Osteoblast (primary cell): ENCODE data around the gene SPATS2L. TPM values are rescaled to one million over a fixed set of nuclear protein-coding genes. Genes with fewer than 3 reads are reported as not detected.

Source experiments
- DNase-seq: peaks from one replicate; pipeline ENCODE4 v3.0.0; 2011; ENCODE audit warnings: low spot score, mixed read lengths; ENCODE audit not compliant: insufficient read length; ENCODE audit errors: missing footprints
- H2AFZ ChIP-seq: 2 replicates; pipeline ENCODE4 v1.6.0; 2011; ENCODE audit warnings: mild to moderate bottlenecking, low read length
- H3K27ac ChIP-seq: 2 replicates; pipeline ENCODE4 v1.5.1; 2011; ENCODE audit warnings: mild to moderate bottlenecking, low read depth, low read length, moderate library complexity
- H3K27me3 ChIP-seq: 2 replicates; pipeline ENCODE4 v1.6.0; 2012; ENCODE audit warnings: mild to moderate bottlenecking, control low read depth, inconsistent platforms, low read length, moderate library complexity; ENCODE audit not compliant: insufficient read depth
- H3K36me3 ChIP-seq: 2 replicates; pipeline ENCODE4 v1.5.1; 2011; ENCODE audit warnings: mild to moderate bottlenecking, low read length, control low read depth, moderate library complexity; ENCODE audit not compliant: insufficient read depth
- H3K4me1 ChIP-seq: 2 replicates; pipeline ENCODE4 v1.5.1; 2011; ENCODE audit warnings: mild to moderate bottlenecking, low read length, control low read depth, moderate library complexity; ENCODE audit not compliant: insufficient read depth
- H3K4me2 ChIP-seq: 2 replicates; pipeline ENCODE4 v1.6.0; 2011; ENCODE audit warnings: mild to moderate bottlenecking, low read length; ENCODE audit not compliant: insufficient read depth
- H3K4me3 ChIP-seq: fragments of 200-600 bp; sonication (generic); 3 replicates; pipeline ENCODE4 v1.5.1; 2012; ENCODE audit warnings: mild to moderate bottlenecking, low read length, inconsistent platforms; ENCODE audit not compliant: insufficient read depth
- H3K79me2 ChIP-seq: 2 replicates; pipeline ENCODE4 v1.6.0; 2012; ENCODE audit warnings: mild to moderate bottlenecking, low read length, control low read depth, inconsistent platforms; ENCODE audit not compliant: insufficient read depth
- H3K9me3 ChIP-seq: 2 replicates; pipeline ENCODE4 v1.5.1; 2011; ENCODE audit warnings: low read depth, low read length, control low read depth
- H4K20me1 ChIP-seq: 2 replicates; pipeline ENCODE4 v1.6.0; 2012; ENCODE audit warnings: mild to moderate bottlenecking, low read length, control low read depth; ENCODE audit not compliant: insufficient read depth
- total RNA-seq: library from RNA; depleted of rRNA; stranded (reverse); fragments of >200 nt; gene quantifications from 2 replicates; pipeline ENCODE4 v1.2.3, GENCODE V29; 2012
- TF ChIP-seq, protein P1 (sequence below): IDR thresholded peaks from 2 replicates; pipeline ENCODE4 v1.5.1; 2011; ENCODE audit warnings: mild to moderate bottlenecking, low read depth, low read length, moderate library complexity; ENCODE audit errors: extremely low read depth

The SPATS2L gene
- total RNA-seq, 1 donor = 74.6 TPM

DNA sequence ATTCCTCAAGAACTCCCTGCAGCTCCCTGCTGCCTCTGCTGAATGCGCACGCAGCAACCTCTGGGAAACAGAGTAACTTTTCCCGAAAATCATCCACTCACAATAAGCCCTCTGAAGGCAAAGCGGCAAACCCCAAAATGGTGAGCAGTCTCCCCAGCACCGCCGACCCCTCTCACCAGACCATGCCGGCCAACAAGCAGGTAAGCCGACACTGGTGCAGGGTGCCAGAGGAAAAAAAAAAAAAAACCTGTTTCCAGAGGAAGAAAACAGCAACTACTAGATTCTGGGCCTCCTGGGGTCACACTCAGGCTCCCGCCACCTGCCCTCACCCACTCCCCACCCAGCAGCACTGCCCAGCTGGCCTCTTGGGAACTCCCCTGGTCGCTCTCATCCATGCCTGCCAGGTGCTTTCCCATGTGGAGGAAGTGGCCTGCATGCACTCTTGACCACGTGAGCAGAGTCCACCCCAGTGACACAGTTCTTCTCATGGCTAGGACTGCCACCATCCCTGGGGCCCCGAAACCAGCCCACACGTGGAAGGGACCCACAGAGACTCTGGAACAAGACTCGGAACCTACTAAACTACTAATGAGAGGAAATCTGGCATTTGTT is 166.5 kb downstream of the SPATS2L start:
- H3K79me2 ChIP-seq = no peaks in the 10 kb centered on the region
- H3K27me3 ChIP-seq = no peaks in the 10 kb centered on the region
- peaks cover 65% of the 10 kb centered on the region for H3K36me3 ChIP-seq
- no peaks in the 10 kb centered on the region for H4K20me1 ChIP-seq
- peaks cover 6% of the 10 kb centered on the region for H3K4me1 ChIP-seq
- DNase-seq = no peak
- TF ChIP-seq, protein P1, sequence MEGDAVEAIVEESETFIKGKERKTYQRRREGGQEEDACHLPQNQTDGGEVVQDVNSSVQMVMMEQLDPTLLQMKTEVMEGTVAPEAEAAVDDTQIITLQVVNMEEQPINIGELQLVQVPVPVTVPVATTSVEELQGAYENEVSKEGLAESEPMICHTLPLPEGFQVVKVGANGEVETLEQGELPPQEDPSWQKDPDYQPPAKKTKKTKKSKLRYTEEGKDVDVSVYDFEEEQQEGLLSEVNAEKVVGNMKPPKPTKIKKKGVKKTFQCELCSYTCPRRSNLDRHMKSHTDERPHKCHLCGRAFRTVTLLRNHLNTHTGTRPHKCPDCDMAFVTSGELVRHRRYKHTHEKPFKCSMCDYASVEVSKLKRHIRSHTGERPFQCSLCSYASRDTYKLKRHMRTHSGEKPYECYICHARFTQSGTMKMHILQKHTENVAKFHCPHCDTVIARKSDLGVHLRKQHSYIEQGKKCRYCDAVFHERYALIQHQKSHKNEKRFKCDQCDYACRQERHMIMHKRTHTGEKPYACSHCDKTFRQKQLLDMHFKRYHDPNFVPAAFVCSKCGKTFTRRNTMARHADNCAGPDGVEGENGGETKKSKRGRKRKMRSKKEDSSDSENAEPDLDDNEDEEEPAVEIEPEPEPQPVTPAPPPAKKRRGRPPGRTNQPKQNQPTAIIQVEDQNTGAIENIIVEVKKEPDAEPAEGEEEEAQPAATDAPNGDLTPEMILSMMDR = no peak
- H3K27ac ChIP-seq = no peak overlapping the region
- no peak overlapping the region for H2AFZ ChIP-seq
- H3K4me2 ChIP-seq = no peak overlapping the region
- H3K9me3 ChIP-seq = no peaks in the 10 kb centered on the region
- no peak overlapping the region for H3K4me3 ChIP-seq

DNA sequence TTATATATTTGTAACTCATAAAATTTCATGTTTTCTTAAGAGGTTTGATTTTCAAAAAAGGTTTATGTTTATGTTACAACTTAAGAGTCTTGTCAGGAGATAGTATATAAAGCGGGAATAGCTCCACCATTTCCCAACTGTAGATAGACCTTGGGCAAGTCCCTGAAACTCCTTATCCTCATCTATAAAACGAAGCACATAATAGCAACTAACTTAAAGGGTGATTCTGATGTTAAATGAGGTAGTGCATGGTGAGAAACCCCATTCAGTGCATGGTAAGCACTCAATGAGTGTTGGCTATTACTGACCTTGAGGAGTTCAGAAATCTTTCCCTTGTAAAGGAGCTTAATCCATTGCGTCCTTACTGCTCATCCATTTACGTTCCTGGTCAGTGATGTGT is 169.3 kb downstream of the SPATS2L start:
- Histone ChIP-seq H3K27ac (no peak overlapping the region), H2AFZ (no peak overlapping the region), H3K79me2 (no peaks in the 10 kb centered on the region), H3K36me3 (peaks cover 41% of the 10 kb centered on the region), H4K20me1 (no peaks in the 10 kb centered on the region), H3K4me3 (no peak overlapping the region), H3K4me1 (peaks cover 29% of the 10 kb centered on the region), H3K27me3 (no peaks in the 10 kb centered on the region), H3K4me2 (no peak overlapping the region), H3K9me3 (no peaks in the 10 kb centered on the region)
- no peak for DNase-seq
- TF ChIP-seq, protein P1 = no peak

DNA sequence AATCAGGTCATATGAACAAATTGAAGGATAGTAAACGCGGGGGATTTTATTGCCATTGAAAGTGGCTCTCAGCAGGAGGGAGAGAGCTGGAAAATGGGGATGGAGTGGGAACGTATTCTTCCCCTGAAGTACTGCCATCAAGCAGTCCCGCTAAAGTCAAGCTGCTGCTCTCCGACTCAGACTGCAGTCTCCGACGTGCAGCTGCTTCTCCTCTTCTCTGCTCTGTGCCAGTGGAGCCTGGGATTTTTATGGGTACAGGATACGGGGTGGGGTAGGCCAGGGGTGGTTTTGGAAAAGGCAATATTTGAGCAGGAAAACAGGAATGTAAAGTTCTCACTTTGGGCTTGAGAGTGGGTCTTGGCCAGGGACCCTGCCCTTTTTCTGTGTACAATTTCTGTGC is 170.3 kb downstream of the SPATS2L start:
- Histone ChIP-seq H3K27ac (no peak overlapping the region), H3K4me3 (no peak overlapping the region), H3K36me3 (peaks cover 34% of the 10 kb centered on the region), H4K20me1 (no peaks in the 10 kb centered on the region), H3K4me1 (peaks cover 35% of the 10 kb centered on the region), H2AFZ (no peak overlapping the region), H3K4me2 (no peak overlapping the region), H3K9me3 (no peaks in the 10 kb centered on the region), H3K79me2 (no peaks in the 10 kb centered on the region), H3K27me3 (no peaks in the 10 kb centered on the region)
- DNase-seq = no peak
- TF ChIP-seq, protein P1 = no peak

DNA sequence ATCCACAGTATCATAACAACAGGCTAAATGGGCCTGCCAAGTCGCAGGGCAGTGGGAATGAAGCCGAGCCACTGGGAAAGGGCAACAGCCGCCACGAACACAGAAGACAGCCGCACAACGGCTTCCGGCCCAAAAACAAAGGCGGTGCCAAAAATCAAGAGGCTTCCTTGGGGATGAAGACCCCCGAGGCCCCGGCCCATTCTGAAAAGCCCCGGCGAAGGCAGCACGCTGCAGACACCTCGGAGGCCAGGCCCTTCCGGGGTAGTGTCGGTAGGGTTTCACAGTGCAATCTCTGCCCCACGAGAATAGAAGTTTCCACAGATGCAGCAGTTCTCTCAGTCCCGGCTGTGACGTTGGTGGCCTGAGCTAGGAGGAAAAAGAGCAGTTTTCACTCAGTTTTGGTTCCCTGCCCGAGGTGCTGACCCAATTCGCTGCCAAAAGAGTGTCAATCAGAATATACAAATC is 171.2 kb downstream of the SPATS2L start:
- peak overlapping the region; percentile 59 for H3K27ac ChIP-seq
- no peaks in the 10 kb centered on the region for H3K9me3 ChIP-seq
- H3K79me2 ChIP-seq = no peaks in the 10 kb centered on the region
- H2AFZ ChIP-seq = peak overlapping the region; percentile 23
- H3K4me2 ChIP-seq = peak overlapping the region; percentile 27
- DNase-seq = no peak
- H3K4me3 ChIP-seq = no peak overlapping the region
- H4K20me1 ChIP-seq = no peaks in the 10 kb centered on the region
- TF ChIP-seq, protein P1 = no peak
- H3K27me3 ChIP-seq = no peaks in the 10 kb centered on the region
- H3K36me3 ChIP-seq = peaks cover 25% of the 10 kb centered on the region
- peaks cover 35% of the 10 kb centered on the region for H3K4me1 ChIP-seq
